Endothelial cell of umbilical vein (primary cell): ENCODE results near the gene CKS1B. TPM values are rescaled to one million over a fixed set of nuclear protein-coding genes. Genes with fewer than 3 reads are reported as not detected.

ENCODE experiments used
- BruUV-seq: library from RNA; stranded (reverse); fragments of 400-500 nt; replicated peaks from 2 replicates; lab custom pipeline; 2021; lab: Mats Ljungman, UMichigan
- CTCF ChIA-PET: fragments of 300-600, 350-600 bp; sonication (Branson Sonifier 250); formaldehyde crosslinking; loops from one replicate; lab custom pipeline; 2021; ENCODE audit warnings: antibody characterized with exemption, inconsistent platforms; lab: Charles Lee
- POLR2A ChIA-PET: fragments of 300-600, 350-600 bp; sonication (Branson Sonifier 250); formaldehyde crosslinking; loops from one replicate; lab custom pipeline; 2021; ENCODE audit warnings: antibody characterized with exemption, inconsistent platforms; lab: Charles Lee
- DNase-seq: peaks from one replicate; pipeline ENCODE4 v3.0.0-alpha.2; 2011; ENCODE audit warnings: low read depth, low spot score
- FAIRE-seq: peaks from 2 replicates; lab custom pipeline; 2011; peaks lifted over from hg19 to GRCh38; lab: Jason Lieb, UNC
- H2AFZ ChIP-seq: 2 replicates; pipeline ENCODE4 v1.6.0; 2012; ENCODE audit warnings: low read depth, low read length, control low read depth, inconsistent platforms
- H3K27ac ChIP-seq: 2 replicates; pipeline ENCODE4 v1.5.1; 2011; ENCODE audit warnings: low read depth, mild to moderate bottlenecking, control low read depth, low read length, moderate library complexity; ENCODE audit not compliant: insufficient read depth
- H3K27me3 ChIP-seq, 2 experiments: 2 replicates each; pipeline versions ENCODE4 v1.6.0 to v1.6.1; 2011; ENCODE audit warnings: low read length in 2 of 2, mixed read lengths in 1 of 2; ENCODE audit not compliant: control insufficient read depth in 2 of 2, insufficient read depth in 2 of 2
- H3K36me3 ChIP-seq, 2 experiments: 2 replicates in 1 of 2; 3 replicates in 1 of 2; pipeline ENCODE4 v1.5.1; 2011; ENCODE audit warnings: low read length in 2 of 2, mild to moderate bottlenecking in 1 of 2, moderate library complexity in 1 of 2; ENCODE audit not compliant: control insufficient read depth in 2 of 2, insufficient read depth in 2 of 2; ENCODE audit errors: extremely low read depth in 1 of 2
- H3K4me1 ChIP-seq: 3 replicates; pipeline ENCODE4 v1.5.1; 2011; ENCODE audit warnings: mild to moderate bottlenecking, low read length; ENCODE audit not compliant: control insufficient read depth, insufficient read depth; ENCODE audit errors: extremely low read depth
- H3K4me2 ChIP-seq: 2 replicates; pipeline ENCODE4 v1.6.1; 2011; ENCODE audit warnings: low read length, control low read depth, mixed read lengths; ENCODE audit not compliant: insufficient read depth
- H3K4me3 ChIP-seq, 3 experiments: fragments of 200-600 bp in 1 of 3; sonication (generic), shearing (Covaris generic) in 1 of 3; replicated peaks in 1 of 3; 2 replicates each; pipeline ENCODE4 v1.5.1; 2011 to 2016; ENCODE audit warnings: control low read depth in 3 of 3, low read length in 3 of 3, mild to moderate bottlenecking in 2 of 3, inconsistent platforms in 1 of 3, low read depth in 1 of 3, moderate library complexity in 1 of 3; ENCODE audit not compliant: insufficient read depth in 1 of 3
- H3K79me2 ChIP-seq: 2 replicates; pipeline ENCODE4 v1.6.0; 2012; ENCODE audit warnings: low read length, inconsistent platforms; ENCODE audit not compliant: control insufficient read depth, insufficient read depth
- H3K9ac ChIP-seq: replicated peaks from 2 replicates; pipeline ENCODE3; 2011; ENCODE audit warnings: low read length, control low read depth; ENCODE audit not compliant: insufficient read depth; ENCODE audit errors: extremely low read depth
- H3K9me1 ChIP-seq: replicated peaks from 3 replicates; pipeline ENCODE4 v1.6.0; 2011; ENCODE audit warnings: mild to moderate bottlenecking, low read length; ENCODE audit not compliant: control insufficient read depth, insufficient read depth; ENCODE audit errors: extremely low read depth
- H3K9me3 ChIP-seq: replicated peaks from 2 replicates; pipeline ENCODE4 v1.5.1; 2012; ENCODE audit warnings: low read length, inconsistent platforms; ENCODE audit not compliant: control insufficient read depth, insufficient read depth
- H4K20me1 ChIP-seq: replicated peaks from 2 replicates; pipeline ENCODE3; 2011; ENCODE audit warnings: mild to moderate bottlenecking, low read length; ENCODE audit not compliant: control insufficient read depth, insufficient read depth; ENCODE audit errors: extremely low read depth
- CTCF ChIP-seq, 2 donors: IDR thresholded peaks; 1 replicate in 1 of 2; 2 replicates in 1 of 2; pipeline ENCODE4 v1.5.1; 2011; ENCODE audit warnings: low read length in 2 of 2, mild to moderate bottlenecking in 2 of 2, moderate library complexity in 2 of 2, control low read depth in 1 of 2, inconsistent platforms in 1 of 2, low read depth in 1 of 2; ENCODE audit not compliant: insufficient read depth in 1 of 2; ENCODE audit errors: extremely low read depth in 1 of 2
- EZH2 ChIP-seq: IDR thresholded peaks from 2 replicates; pipeline ENCODE4 v1.6.1; 2012; ENCODE audit warnings: borderline replicate concordance, low read depth, mild to moderate bottlenecking, moderate library complexity, low read length, inconsistent platforms; ENCODE audit not compliant: severe bottlenecking
- FOS ChIP-seq: IDR thresholded peaks from 2 replicates; pipeline ENCODE4 v1.6.1; 2011; ENCODE audit warnings: mild to moderate bottlenecking, low read length, moderate library complexity, borderline replicate concordance; ENCODE audit not compliant: insufficient read depth
- GATA2 ChIP-seq: IDR thresholded peaks from 2 replicates; pipeline ENCODE4 v1.7.0; 2011; ENCODE audit warnings: low read depth, mild to moderate bottlenecking, moderate library complexity, mixed read lengths, low read length; ENCODE audit not compliant: insufficient read length, insufficient read depth
- JUN ChIP-seq: IDR thresholded peaks from 2 replicates; pipeline ENCODE4 v1.6.1; 2011; ENCODE audit warnings: borderline replicate concordance, low read depth; ENCODE audit not compliant: insufficient read length, insufficient read depth
- MYC ChIP-seq: IDR thresholded peaks from one replicate; pipeline ENCODE4 v1.6.1; 2011; ENCODE audit warnings: mild to moderate bottlenecking, low read depth, low read length
- POLR2A ChIP-seq: IDR thresholded peaks from 2 replicates; pipeline ENCODE4 v1.6.1; 2012; ENCODE audit warnings: low read depth, mild to moderate bottlenecking, control low read depth, low read length
- POLR2AphosphoS5 ChIP-seq: IDR thresholded peaks from 2 replicates; pipeline ENCODE4 v1.6.1; 2012; ENCODE audit warnings: low read depth, mild to moderate bottlenecking, control low read depth, low read length, moderate library complexity; ENCODE audit not compliant: insufficient read depth
- dilution Hi-C: fragments of 300-500 bp; cut with MboI; formaldehyde crosslinking; loops from one replicate; pipeline ENCODE4 v1.15.0; 2019; ENCODE audit warnings: low sequenced_read_pairs; ENCODE audit not compliant: extremely low pct_ligation_motif_present
- intact Hi-C: fragments of 100-400 bp; cut with micrococcal nuclease; formaldehyde crosslinking; loops from one replicate; pipeline ENCODE4 v1.10.0; 2022
- polyA plus RNA-seq, 4 experiments: library from polyadenylated mRNA; depleted of rRNA in 3 of 4; stranded (reverse) in 3 of 4; unstranded in 1 of 4; fragments of >200 nt; gene quantifications; 2 replicates each; pipeline versions ENCODE4 v1.2.1 to v1.2.3, GENCODE V29; 2011 to 2012; ENCODE audit warnings: missing spikeins in 1 of 4
- total RNA-seq: library from RNA; stranded (reverse); gene quantifications from 2 replicates; pipeline ENCODE4 v1.2.3, GENCODE V29; 2021

Gene CKS1B
- total and polyA plus RNA-seq, 2 donors (not counting 3 experiments of a cell fraction or from before 2014, with no cell fraction given), result 126 to 280 TPM

GRCh38 chr1:154978360-154978759 is 3.9 kb downstream of the CKS1B start:
- H3K9me1 ChIP-seq, result no peaks in the 10 kb centered on the region
- ChIA-PET POLR2A (no interaction called here), CTCF (interaction anchor here (1.3 to 2.2 kb wide), 2 partner anchors 10 to 23 kb away, joined by 4 to 7 read pairs; partner anchors contain the start of gene PBXIP1)
- intact Hi-C loops (loop anchor here (10.0 kb wide), 1 partner anchor 494 kb away; no protein-coding TSS in a partner anchor), dilution Hi-C loops (no loop called here)
- H3K4me3 ChIP-seq, result no peak overlapping the region
- TF ChIP-seq POLR2A (no peak), GATA2 (no peak), JUN (no peak), CTCF (IDR thresholded peaks at IDR 0.05; ENCODE audit: extremely low read depth in 1 of 2, insufficient read depth in 1 of 2, low read depth in 1 of 2, low read length in 2 of 2) (no peak), POLR2AphosphoS5 (no peak), EZH2 (no peak), MYC (no peak), FOS (no peak)
- H3K9ac ChIP-seq, result no peak overlapping the region
- FAIRE-seq (no peak), DNase-seq (no peak)
- H3K36me3 ChIP-seq, result no peaks in the 10 kb centered on the region
- no peak overlapping the region for H2AFZ ChIP-seq
- no peaks in the 10 kb centered on the region for H3K9me3 ChIP-seq
- H3K27ac ChIP-seq, result no peak overlapping the region
- no peaks in the 10 kb centered on the region for H4K20me1 ChIP-seq
- no peak overlapping the region for H3K4me2 ChIP-seq
- no TSS peak for BruUV-seq
- H3K27me3 ChIP-seq, result no peaks in the 10 kb centered on the region
- peaks cover 13% of the 10 kb centered on the region for H3K4me1 ChIP-seq
- H3K79me2 ChIP-seq, result peaks cover 41% of the 10 kb centered on the region
